Sigmoid colon (tissue), 7 donors: ENCODE data around the gene FABP3. TPM values are rescaled to one million over a fixed set of nuclear protein-coding genes. Genes with fewer than 3 reads are reported as not detected.

Experiments
- DNase-seq: peaks from one replicate; pipeline ENCODE4 v3.0.0-alpha.2; 2019
- H3K27ac ChIP-seq, 4 donors: fragments of 200-600 bp; sonication (generic); one replicate each; pipeline ENCODE4 v1.5.1; 2016 to 2019; ENCODE audit warnings: mild to moderate bottlenecking in 1 of 4
- H3K27me3 ChIP-seq, 3 donors: fragments of 200-600 bp; sonication (generic); one replicate each; pipeline ENCODE4 v1.5.1; 2019; ENCODE audit warnings: mild to moderate bottlenecking in 1 of 3
- H3K36me3 ChIP-seq, 4 donors: fragments of 200-600 bp; sonication (generic); one replicate each; pipeline ENCODE4 v1.5.1; 2016 to 2019
- H3K4me1 ChIP-seq, 4 donors: fragments of 200-600 bp; sonication (generic); one replicate each; pipeline ENCODE4 v1.5.1; 2017 to 2019
- H3K4me3 ChIP-seq, 4 donors: fragments of 200-600 bp; sonication (generic); one replicate each; pipeline ENCODE4 v1.5.1; 2017 to 2019; ENCODE audit warnings: mild to moderate bottlenecking in 2 of 4, moderate library complexity in 1 of 4
- H3K9me3 ChIP-seq, 4 donors: fragments of 200-600 bp in 3 of 4; sonication (generic) in 3 of 4; one replicate each; pipeline versions ENCODE4 v1.5.1 to v1.6.1; 2013 to 2019
- EP300 ChIP-seq, 4 donors: sonication (generic); formaldehyde crosslinking; IDR thresholded peaks; one replicate each; pipeline ENCODE4 v1.6.1; 2017; ENCODE audit warnings: antibody characterized with exemption in 4 of 4
- POLR2A ChIP-seq, 2 donors: fragments of 450-650 bp; IDR thresholded peaks; one replicate each; pipeline ENCODE4 v1.6.1; 2016; ENCODE audit warnings: antibody characterized with exemption in 2 of 2, mild to moderate bottlenecking in 2 of 2, moderate library complexity in 2 of 2
- POLR2AphosphoS5 ChIP-seq, 4 donors: sonication (generic); formaldehyde crosslinking; IDR thresholded peaks; one replicate each; pipeline ENCODE4 v1.6.1; 2017; ENCODE audit warnings: antibody characterized with exemption in 4 of 4
- WGBS, 2 donors: extraction: QIAGEN DNeasy Blood & Tissue Kit; methylation state at CpG; one replicate each; pipeline ENCODE4 v1.1.7; 2013; 5-methylcytosine and 5-hydroxymethylcytosine counted together
- intact Hi-C: fragments of 100-400 bp; cut with DNase I; formaldehyde crosslinking; loops from one replicate; pipeline ENCODE4 v1.15.1; 2023
- polyA plus RNA-seq, 3 donors: library from polyadenylated mRNA; stranded (reverse); fragments of 200-250 nt; gene quantifications; one replicate each; pipeline ENCODE4 v1.2.3, GENCODE V29; 2013
- total RNA-seq, 4 donors: library from RNA; depleted of rRNA; stranded (reverse); fragments of >200 nt; gene quantifications; one replicate each; pipeline ENCODE4 v1.1.0, GENCODE V29; 2016
- TF ChIP-seq, protein P1 (sequence below), 4 experiments: fragments of 450-650 bp in 3 of 4; fragments of 200-600 bp in 1 of 4; IDR thresholded peaks; one replicate each; pipeline ENCODE4 v1.5.1; 2016 to 2019; ENCODE audit warnings: antibody characterized with exemption in 4 of 4, mild to moderate bottlenecking in 3 of 4, moderate library complexity in 2 of 4
- donor health status: healthy with polysubstance abuse.
- donor health status: Bipolar disorder and iron deficiency.
- donor health status: healthy.

The FABP3 gene
- total and polyA plus RNA-seq, 7 donors: 6.4 to 31.2 (median 16.4) TPM

DNA sequence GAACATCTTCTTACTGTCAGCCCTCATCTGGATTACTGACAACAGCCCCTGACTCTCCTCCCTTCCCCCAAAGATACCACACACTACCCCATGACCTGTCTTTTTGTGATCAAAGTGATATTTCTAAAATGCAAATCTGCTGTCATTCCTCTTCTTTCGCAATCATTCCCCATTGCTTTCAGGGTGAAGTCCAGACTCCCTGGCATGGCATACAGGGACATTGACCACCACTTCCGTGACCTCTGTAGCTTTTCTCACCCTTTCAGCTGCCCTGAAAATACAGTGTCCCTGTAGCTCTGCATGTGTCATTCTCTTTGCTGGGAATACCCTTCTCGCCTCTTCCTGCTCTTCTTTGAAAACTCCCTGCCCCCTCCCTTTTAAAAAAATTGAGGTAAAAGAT is 44.3 kb upstream of the FABP3 start:
- Histone ChIP-seq H3K27me3 (peaks cover 10 to 26% (median 20%) of the 10 kb centered on the region in 3 donors), H3K4me1 (peaks cover 0 to 16% (median 14%) of the 10 kb centered on the region in 4 donors), H3K27ac (no peak overlapping the region), H3K4me3 (no peak overlapping the region), H3K9me3 (no peaks in the 10 kb centered on the region), H3K36me3 (no peaks in the 10 kb centered on the region)
- TF ChIP-seq EP300 (IDR thresholded peaks at IDR 0.05) (no peak), POLR2A (IDR thresholded peaks at IDR 0.05) (no peak), POLR2AphosphoS5 (IDR thresholded peaks at IDR 0.05) (no peak)
- TF ChIP-seq, protein P1, sequence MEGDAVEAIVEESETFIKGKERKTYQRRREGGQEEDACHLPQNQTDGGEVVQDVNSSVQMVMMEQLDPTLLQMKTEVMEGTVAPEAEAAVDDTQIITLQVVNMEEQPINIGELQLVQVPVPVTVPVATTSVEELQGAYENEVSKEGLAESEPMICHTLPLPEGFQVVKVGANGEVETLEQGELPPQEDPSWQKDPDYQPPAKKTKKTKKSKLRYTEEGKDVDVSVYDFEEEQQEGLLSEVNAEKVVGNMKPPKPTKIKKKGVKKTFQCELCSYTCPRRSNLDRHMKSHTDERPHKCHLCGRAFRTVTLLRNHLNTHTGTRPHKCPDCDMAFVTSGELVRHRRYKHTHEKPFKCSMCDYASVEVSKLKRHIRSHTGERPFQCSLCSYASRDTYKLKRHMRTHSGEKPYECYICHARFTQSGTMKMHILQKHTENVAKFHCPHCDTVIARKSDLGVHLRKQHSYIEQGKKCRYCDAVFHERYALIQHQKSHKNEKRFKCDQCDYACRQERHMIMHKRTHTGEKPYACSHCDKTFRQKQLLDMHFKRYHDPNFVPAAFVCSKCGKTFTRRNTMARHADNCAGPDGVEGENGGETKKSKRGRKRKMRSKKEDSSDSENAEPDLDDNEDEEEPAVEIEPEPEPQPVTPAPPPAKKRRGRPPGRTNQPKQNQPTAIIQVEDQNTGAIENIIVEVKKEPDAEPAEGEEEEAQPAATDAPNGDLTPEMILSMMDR (IDR thresholded peaks at IDR 0.05): no peak
- no peak for DNase-seq
- intact Hi-C loops: no loop called here
- 89 to 93% methylated on average over 3 of the region's 3 CpGs for WGBS, 2 donors

DNA sequence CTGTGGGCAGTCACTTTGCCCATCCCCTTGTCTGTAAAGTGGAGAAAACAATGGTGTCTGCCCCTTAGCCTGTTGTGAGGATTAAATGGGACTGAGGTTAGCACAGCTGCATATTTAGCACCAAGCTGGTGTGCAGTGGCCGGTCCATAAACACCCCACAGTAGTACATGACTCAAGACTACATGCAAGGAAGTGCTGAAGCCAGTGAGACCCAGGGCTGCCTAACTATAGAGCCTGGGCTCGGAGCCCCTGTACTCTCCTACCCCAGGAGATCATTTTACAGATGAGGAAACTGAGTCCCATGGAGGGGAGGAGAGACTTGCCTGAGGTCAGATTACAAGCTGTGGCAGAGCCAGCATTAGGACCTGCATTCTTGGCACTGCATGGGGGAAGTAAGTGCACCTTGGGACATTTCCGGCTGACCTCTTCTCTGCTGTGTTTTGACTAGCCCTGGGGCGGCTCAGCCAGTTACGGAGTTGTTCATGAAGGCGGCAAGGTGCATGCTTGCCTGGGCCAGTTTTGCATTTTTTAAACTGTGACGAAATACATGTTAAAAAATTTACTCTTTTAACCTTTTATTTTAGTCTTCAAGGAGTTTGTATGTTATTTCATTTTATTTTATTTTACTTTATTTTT is 43.3 kb upstream of the FABP3 start:
- WGBS, 2 donors: 46 to 80% methylated on average over 7 of the region's 7 CpGs
- intact Hi-C loops: no loop called here

DNA sequence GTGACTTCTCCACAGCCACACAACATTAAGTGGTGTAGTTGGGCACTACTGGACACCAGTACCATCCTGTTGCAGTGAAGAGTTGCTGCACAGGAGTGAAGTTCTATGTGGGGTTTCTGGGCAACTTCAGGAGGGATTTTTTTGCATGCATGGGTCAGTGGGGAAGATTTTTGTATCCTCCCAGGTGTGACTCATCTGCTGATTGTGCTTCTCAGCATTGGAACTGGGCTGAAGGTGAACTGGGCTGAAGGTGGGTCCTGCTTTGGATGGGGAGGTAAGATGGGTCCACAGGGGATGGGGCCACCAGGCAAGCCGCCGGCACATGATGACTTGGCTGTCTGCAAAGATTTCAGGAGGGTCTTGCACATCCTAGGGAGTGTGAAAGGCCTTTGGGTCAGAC is 42.8 kb upstream of the FABP3 start:
- no peak for DNase-seq
- H3K36me3 ChIP-seq: no peaks in the 10 kb centered on the region
- intact Hi-C loops: no loop called here
- peaks cover 14 to 37% (median 32%) of the 10 kb centered on the region in 3 donors for H3K27me3 ChIP-seq
- peaks cover 0 to 16% (median 14%) of the 10 kb centered on the region in 4 donors for H3K4me1 ChIP-seq
- TF ChIP-seq, protein P1 (IDR thresholded peaks at IDR 0.05): no peak
- TF ChIP-seq POLR2A (IDR thresholded peaks at IDR 0.05): no peak
- no peaks in the 10 kb centered on the region for H3K9me3 ChIP-seq
- no peak overlapping the region for H3K27ac ChIP-seq
- no peak overlapping the region for H3K4me3 ChIP-seq
- 93 to 97% methylated on average over 2 of the region's 2 CpGs for WGBS, 2 donors

More for the DNA sequence above, 43.3 kb upstream of the FABP3 start:
- H3K4me1 ChIP-seq: peaks cover 0 to 16% (median 14%) of the 10 kb centered on the region in 4 donors
- TF ChIP-seq, protein P1 (IDR thresholded peaks at IDR 0.05): no peak
- no peak for TF ChIP-seq POLR2A (IDR thresholded peaks at IDR 0.05)
- no peak for TF ChIP-seq POLR2AphosphoS5 (IDR thresholded peaks at IDR 0.05)
- no peak for TF ChIP-seq EP300 (IDR thresholded peaks at IDR 0.05)
- peaks cover 13 to 33% (median 29%) of the 10 kb centered on the region in 3 donors for H3K27me3 ChIP-seq
- H3K36me3 ChIP-seq: no peaks in the 10 kb centered on the region
- no peak overlapping the region for H3K4me3 ChIP-seq
- no peak overlapping the region for H3K27ac ChIP-seq
- H3K9me3 ChIP-seq: no peaks in the 10 kb centered on the region
- DNase-seq: no peak

DNA sequence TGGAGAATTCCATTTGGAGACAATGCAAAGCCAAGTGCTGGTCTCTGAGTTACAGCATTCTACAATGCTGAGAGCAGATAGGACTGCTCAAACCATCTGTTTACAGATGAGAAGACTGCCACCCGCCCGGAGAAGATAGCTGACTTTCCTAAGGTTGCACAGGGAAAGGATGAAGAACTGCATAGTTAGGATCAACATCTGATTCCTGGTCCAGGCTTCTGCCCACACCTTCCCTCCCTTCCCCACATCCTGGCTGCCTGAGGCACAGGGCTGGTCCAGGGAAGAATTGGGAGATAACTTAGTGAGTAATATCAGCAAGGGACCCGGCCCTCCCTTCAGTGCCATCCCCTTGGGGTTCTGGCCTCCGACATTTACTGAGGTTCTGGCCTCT is 42.1 kb upstream of the FABP3 start:
- peaks cover 18 to 37% (median 37%) of the 10 kb centered on the region in 3 donors for H3K27me3 ChIP-seq
- H3K9me3 ChIP-seq: no peaks in the 10 kb centered on the region
- H3K27ac ChIP-seq: no peak overlapping the region
- peaks cover 0 to 16% (median 14%) of the 10 kb centered on the region in 4 donors for H3K4me1 ChIP-seq
- no peaks in the 10 kb centered on the region for H3K36me3 ChIP-seq
- no peak overlapping the region for H3K4me3 ChIP-seq
- WGBS, 2 donors: 79 to 88% methylated on average over 4 of the region's 4 CpGs
- TF ChIP-seq POLR2A (IDR thresholded peaks at IDR 0.05) (no peak), POLR2AphosphoS5 (IDR thresholded peaks at IDR 0.05) (no peak), EP300 (IDR thresholded peaks at IDR 0.05) (no peak)
- TF ChIP-seq, protein P1 (IDR thresholded peaks at IDR 0.05): no peak
- DNase-seq: no peak
- intact Hi-C loops: no loop called here
